H9 (cell line): ENCODE data around the gene GAD1. TPM values are rescaled to one million over a fixed set of nuclear protein-coding genes. Genes with fewer than 3 reads are reported as not detected.

ENCODE experiments used
- DNase-seq: peaks from one replicate; pipeline ENCODE4 v3.0.0-alpha.2; 2017
- H2AFZ ChIP-seq: one replicate; pipeline ENCODE4 v1.6.1; 2013; ENCODE audit warnings: mild to moderate bottlenecking, low read length, control low read depth, moderate library complexity
- H2AK5ac ChIP-seq: 2 replicates; pipeline ENCODE4 v1.6.1; 2013; ENCODE audit warnings: low read length, control low read depth, mixed read lengths; ENCODE audit not compliant: insufficient read length
- H2BK120ac ChIP-seq: one replicate; pipeline ENCODE4 v1.6.1; 2013; ENCODE audit warnings: low read depth, mild to moderate bottlenecking, low read length, control low read depth, inconsistent platforms; ENCODE audit not compliant: poor library complexity, severe bottlenecking
- H2BK12ac ChIP-seq: 2 replicates; pipeline ENCODE4 v1.6.1; 2013; ENCODE audit warnings: low read length, control low read depth, mixed read lengths, low read depth; ENCODE audit not compliant: insufficient read length
- H2BK15ac ChIP-seq: 2 replicates; pipeline ENCODE4 v1.6.1; 2013; ENCODE audit warnings: low read depth, low read length, control low read depth
- H2BK20ac ChIP-seq: one replicate; pipeline ENCODE4 v1.6.1; 2013; ENCODE audit warnings: low read depth, mild to moderate bottlenecking, low read length, control low read depth, inconsistent platforms; ENCODE audit not compliant: poor library complexity, severe bottlenecking
- H2BK5ac ChIP-seq: 2 replicates; pipeline ENCODE4 v1.6.1; 2013; ENCODE audit warnings: low read length, control low read depth, mixed read lengths; ENCODE audit not compliant: insufficient read length
- H3K14ac ChIP-seq: 2 replicates; pipeline ENCODE4 v1.6.1; 2013; ENCODE audit warnings: low read length, control low read depth; ENCODE audit not compliant: insufficient read depth
- H3K18ac ChIP-seq: 2 replicates; pipeline ENCODE4 v1.6.1; 2013; ENCODE audit warnings: low read depth, mild to moderate bottlenecking, mixed read lengths, low read length, control low read depth; ENCODE audit not compliant: insufficient read length
- H3K23ac ChIP-seq: 2 replicates; pipeline ENCODE4 v1.6.1; 2013; ENCODE audit warnings: low read length, control low read depth, mixed read lengths, low read depth; ENCODE audit not compliant: insufficient read length
- H3K23me2 ChIP-seq: 2 replicates; pipeline ENCODE4 v1.6.1; 2013; ENCODE audit warnings: low read depth, mild to moderate bottlenecking, mixed read lengths, low read length, control low read depth; ENCODE audit not compliant: insufficient read length, poor library complexity, severe bottlenecking
- H3K27ac ChIP-seq: 2 replicates; pipeline ENCODE4 v1.5.1; 2013; ENCODE audit warnings: low read length, control low read depth, mixed read lengths, low read depth; ENCODE audit not compliant: insufficient read length
- H3K27me3 ChIP-seq: 2 replicates; pipeline ENCODE4 v1.6.1; 2013; ENCODE audit warnings: low read length, control low read depth, inconsistent platforms; ENCODE audit not compliant: insufficient read depth
- H3K4ac ChIP-seq: 2 replicates; pipeline ENCODE4 v1.6.1; 2013; ENCODE audit warnings: low read depth, mild to moderate bottlenecking, control low read depth, inconsistent platforms, low read length, moderate library complexity
- H3K4me1 ChIP-seq: 2 replicates; pipeline ENCODE4 v1.6.1; 2013; ENCODE audit warnings: low read length, control low read depth, inconsistent platforms; ENCODE audit not compliant: insufficient read depth
- H3K4me2 ChIP-seq: 2 replicates; pipeline ENCODE4 v1.6.1; 2013; ENCODE audit warnings: low read length, control low read depth, mixed read lengths; ENCODE audit not compliant: insufficient read length, insufficient read depth
- H3K56ac ChIP-seq: 2 replicates; pipeline ENCODE4 v1.6.1; 2013; ENCODE audit warnings: low read depth, mild to moderate bottlenecking, mixed read lengths, low read length, control low read depth; ENCODE audit not compliant: insufficient read length
- H3K79me1 ChIP-seq: 2 replicates; pipeline ENCODE4 v1.6.1; 2013; ENCODE audit warnings: low read depth, mild to moderate bottlenecking, moderate library complexity, low read length, control low read depth, inconsistent platforms; ENCODE audit not compliant: insufficient read depth, poor library complexity, severe bottlenecking
- H3K79me2 ChIP-seq: 2 replicates; pipeline ENCODE4 v1.6.1; 2013; ENCODE audit warnings: low read length, control low read depth, inconsistent platforms; ENCODE audit not compliant: insufficient read depth
- H3K9ac ChIP-seq: 2 replicates; pipeline ENCODE4 v1.6.1; 2013; ENCODE audit warnings: low read length, control low read depth, mixed read lengths; ENCODE audit not compliant: insufficient read length; ENCODE audit errors: extremely low read depth
- H3K9me3 ChIP-seq: one replicate; pipeline ENCODE4 v1.6.1; 2013; ENCODE audit warnings: low read depth, low read length, inconsistent platforms; ENCODE audit not compliant: control insufficient read depth
- H3T11ph ChIP-seq: one replicate; pipeline ENCODE4 v1.6.1; 2013; ENCODE audit warnings: mild to moderate bottlenecking, low read length, control low read depth, inconsistent platforms
- H4K20me1 ChIP-seq: one replicate; pipeline ENCODE4 v1.6.1; 2013; ENCODE audit not compliant: control insufficient read depth, insufficient read length, insufficient read depth
- H4K5ac ChIP-seq: 2 replicates; pipeline ENCODE4 v1.6.1; 2013; ENCODE audit warnings: low read depth, mild to moderate bottlenecking, mixed read lengths, low read length, control low read depth; ENCODE audit not compliant: insufficient read length
- H4K8ac ChIP-seq: replicated peaks from 2 replicates; pipeline ENCODE4 v1.6.1; 2013; ENCODE audit warnings: low read length, control low read depth, mixed read lengths, low read depth; ENCODE audit not compliant: insufficient read length
- H4K91ac ChIP-seq: 2 replicates; pipeline ENCODE4 v1.6.1; 2013; ENCODE audit warnings: low read depth, mild to moderate bottlenecking, moderate library complexity, mixed read lengths, low read length, control low read depth; ENCODE audit not compliant: insufficient read length
- H3K27ac Mint-ChIP-seq, 3 experiments: 2 replicates in 2 of 3; 3 replicates in 1 of 3; pipeline ENCODE4 v1.8.0; 2020 to 2021; ENCODE audit warnings: mixed read lengths in 3 of 3, mild to moderate bottlenecking in 1 of 3, moderate library complexity in 1 of 3
- H3K27me3 Mint-ChIP-seq: 2 replicates; pipeline ENCODE4 v1.8.0; 2021; ENCODE audit warnings: low read depth, mild to moderate bottlenecking, moderate library complexity, mixed read lengths
- H3K36me3 Mint-ChIP-seq, 3 experiments: 2 replicates in 2 of 3; 3 replicates in 1 of 3; pipeline ENCODE4 v1.8.0; 2020 to 2021; ENCODE audit warnings: low read depth in 3 of 3, mixed read lengths in 3 of 3; ENCODE audit not compliant: insufficient read depth in 1 of 3
- H3K4me1 Mint-ChIP-seq, 2 experiments: 2 replicates each; pipeline ENCODE4 v1.8.0; 2020; ENCODE audit warnings: mixed read lengths in 2 of 2
- H3K4me3 Mint-ChIP-seq, 2 experiments: 2 replicates in 1 of 2; 3 replicates in 1 of 2; pipeline ENCODE4 v1.8.0; 2020 to 2021; ENCODE audit warnings: mild to moderate bottlenecking in 2 of 2, mixed read lengths in 2 of 2, moderate library complexity in 1 of 2
- H3K9me3 Mint-ChIP-seq, 2 experiments: 2 replicates in 1 of 2; 3 replicates in 1 of 2; pipeline ENCODE4 v1.8.0; 2020; ENCODE audit warnings: mild to moderate bottlenecking in 2 of 2, mixed read lengths in 2 of 2, moderate library complexity in 1 of 2
- CTCF ChIP-seq: fragments of 200-600 bp; sonication (generic); conservative IDR thresholded peaks from 3 replicates; pipeline ENCODE4 v1.8.0; 2021; ENCODE audit warnings: antibody characterized with exemption, mild to moderate bottlenecking
- WGBS: extraction: QIAGEN DNeasy Blood & Tissue Kit; methylation state at CpG from one replicate; pipeline ENCODE4 v1.1.7; 2013; ENCODE audit warnings: missing lambda C conversion rate, low lambda C conversion rate, mixed read lengths; ENCODE audit not compliant: insufficient read length; ENCODE audit errors: extremely low coverage; 5-methylcytosine and 5-hydroxymethylcytosine counted together
- total RNA-seq: library from RNA; stranded (reverse); gene quantifications from 2 replicates; pipeline ENCODE4 v1.2.1, GENCODE V29; 2021

GAD1 gene
- total RNA-seq, 1 experiment from 2014 or later = 1.8 TPM

- no peak overlapping the region for H3T11ph ChIP-seq
- no peaks in the 10 kb centered on the region for H3K9me3 Mint-ChIP-seq
- H3K4me1 Mint-ChIP-seq = peaks cover 12 to 13% of the 10 kb centered on the region in 2 experiments
- no peak overlapping the region for H3K27ac ChIP-seq
- H3K4me1 ChIP-seq = no peaks in the 10 kb centered on the region; the same call in 1 of the 2 replicates
- no peaks in the 10 kb centered on the region for H3K27me3 Mint-ChIP-seq
- no peaks in the 10 kb centered on the region for H3K79me1 ChIP-seq
- H2AFZ ChIP-seq = no peak overlapping the region
- no peak overlapping the region for H3K9ac ChIP-seq
- no peaks in the 10 kb centered on the region for H3K36me3 Mint-ChIP-seq
- WGBS = no CpG with 5 or more reads among the region's 4 CpGs
- H2BK15ac ChIP-seq = no peak overlapping the region
- H3K56ac ChIP-seq = no peak overlapping the region
- TF ChIP-seq CTCF = no peak
- no peak overlapping the region for H3K4ac ChIP-seq
- no peaks in the 10 kb centered on the region for H3K23me2 ChIP-seq
- H4K20me1 ChIP-seq = no peaks in the 10 kb centered on the region
- no peak overlapping the region for H4K5ac ChIP-seq
- no peak overlapping the region for H3K4me2 ChIP-seq
- DNase-seq = no peak
- H4K8ac ChIP-seq = no peak overlapping the region
- H3K23ac ChIP-seq = no peak overlapping the region
- H2BK12ac ChIP-seq = no peak overlapping the region
- no peak overlapping the region for H3K14ac ChIP-seq
- no peak overlapping the region for H4K91ac ChIP-seq
- H3K18ac ChIP-seq = no peak overlapping the region
- no peak overlapping the region for H2AK5ac ChIP-seq
- H3K79me2 ChIP-seq = no peaks in the 10 kb centered on the region
- no peaks in the 10 kb centered on the region for H3K27me3 ChIP-seq
- H3K27ac Mint-ChIP-seq = no peak overlapping the region
- no peak overlapping the region for H3K4me3 Mint-ChIP-seq
- H2BK120ac ChIP-seq = no peak overlapping the region
- H2BK5ac ChIP-seq = no peak overlapping the region
- no peaks in the 10 kb centered on the region for H3K9me3 ChIP-seq
- no peak overlapping the region for H2BK20ac ChIP-seq
Observed at GRCh38 chr2:170891893-170892292, 75.2 kb downstream of the GAD1 start.
